GM18508 (cell line): ENCODE results near the gene STK39.

Source experiments
- ATAC-seq: cut with Tn5 transposase; IDR thresholded peaks from one replicate; pipeline ENCODE4 v1.9.1; 2021; ENCODE audit warnings: moderate number of reproducible peaks; ENCODE audit not compliant: insufficient read depth, unreplicated experiment

The STK39 gene

DNA sequence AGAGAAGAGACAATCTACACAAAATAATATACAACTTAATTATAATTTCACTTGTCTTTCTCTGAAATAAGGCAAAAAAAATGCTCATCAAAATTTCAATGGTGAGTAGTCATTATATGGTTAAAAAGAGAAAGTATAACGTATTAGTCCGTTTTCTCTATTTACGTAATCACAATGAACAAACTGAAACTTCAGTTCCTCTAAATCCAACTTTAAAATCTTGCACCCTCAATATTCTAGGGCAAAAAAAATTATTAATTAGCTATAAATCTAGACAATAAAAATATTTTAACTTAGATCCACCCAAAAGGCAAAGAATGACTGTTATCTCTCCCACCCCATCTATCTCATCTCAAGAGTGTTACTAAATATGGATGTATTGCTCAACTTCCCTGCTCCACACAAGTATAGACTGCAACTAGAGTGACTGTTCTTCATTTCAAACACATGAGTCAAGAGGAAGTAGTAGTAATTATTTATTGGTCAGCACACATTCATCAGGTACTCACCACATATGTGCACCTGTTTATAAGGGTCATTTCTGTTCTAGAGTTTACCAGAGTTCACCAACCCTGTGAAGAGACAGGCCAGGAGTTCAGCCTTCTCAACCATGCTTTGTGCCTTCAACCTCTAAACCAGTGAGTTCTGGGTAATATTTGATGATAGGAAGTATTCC lies 36.4 kb downstream of the STK39 start:
- ATAC-seq = peak; percentile 64

DNA sequence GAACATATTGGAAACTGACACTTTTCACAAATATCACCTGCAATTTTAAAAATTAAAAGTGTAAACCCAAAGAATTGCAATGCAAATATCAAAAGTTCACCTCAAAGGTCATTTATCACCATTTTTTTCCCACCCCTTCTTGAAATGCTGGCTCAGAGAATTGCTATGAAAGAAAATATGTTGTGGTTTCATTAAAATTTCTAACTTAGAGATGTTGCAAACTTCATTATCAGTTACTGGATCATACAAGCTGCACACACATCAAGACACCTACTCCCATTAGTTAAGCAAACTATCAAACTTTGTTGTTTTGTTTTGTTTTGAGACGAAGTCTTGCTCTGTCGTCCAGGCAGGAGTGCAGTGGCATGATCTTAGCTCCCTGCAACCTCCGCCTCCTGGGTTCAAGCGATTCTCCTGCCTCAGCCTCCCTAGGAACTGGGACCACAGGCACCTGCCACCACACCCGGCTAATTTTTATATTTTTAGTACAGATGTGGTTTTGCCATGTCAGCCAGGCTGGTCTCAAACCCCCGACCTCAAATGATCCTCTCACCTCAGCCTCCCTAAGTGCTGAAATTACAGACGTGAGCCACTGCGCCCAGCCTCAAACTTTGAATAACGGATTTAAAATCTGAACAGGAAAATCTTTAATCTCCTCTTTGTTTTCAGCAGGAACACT lies 37.0 kb downstream of the STK39 start:
- no peak for ATAC-seq

DNA sequence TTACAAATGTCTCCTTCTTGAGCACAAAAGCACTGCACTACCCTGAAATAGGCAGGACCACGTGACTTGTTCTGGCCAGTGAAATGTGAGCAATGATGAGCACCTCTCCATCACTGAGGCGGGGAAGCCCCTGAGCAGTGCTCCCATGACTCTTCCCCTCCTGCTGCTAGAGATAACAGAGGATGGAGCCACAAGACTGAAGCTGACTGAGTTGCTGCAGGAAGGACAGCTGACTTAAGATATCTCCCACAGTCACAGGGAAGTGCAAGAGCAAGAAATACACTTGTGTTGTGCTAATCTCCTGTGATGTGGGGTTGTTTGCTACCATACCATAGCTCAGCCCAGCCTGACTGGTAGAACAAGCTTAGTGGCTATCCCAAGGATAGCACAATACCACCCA lies 38.7 kb downstream of the STK39 start:
- ATAC-seq = no peak

DNA sequence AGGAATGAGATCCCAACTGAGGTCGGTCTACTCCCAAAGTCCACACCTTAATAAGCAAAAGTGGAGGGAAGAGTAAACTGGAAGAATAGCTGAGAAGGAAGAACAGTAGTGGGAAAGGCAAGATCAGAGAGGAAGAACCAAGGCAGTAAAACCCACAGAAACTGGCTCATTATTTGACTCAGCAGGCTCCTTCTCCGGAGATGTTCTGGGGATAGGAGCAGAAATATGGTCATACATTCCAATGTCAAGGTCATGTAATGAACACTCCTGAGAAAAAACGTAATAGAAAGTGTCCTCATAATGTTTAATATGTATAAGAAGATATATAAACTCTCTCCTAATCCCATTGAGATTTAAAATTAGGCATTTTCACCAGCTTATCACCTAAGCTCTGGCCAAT lies 39.5 kb downstream of the STK39 start:
- no peak for ATAC-seq

DNA sequence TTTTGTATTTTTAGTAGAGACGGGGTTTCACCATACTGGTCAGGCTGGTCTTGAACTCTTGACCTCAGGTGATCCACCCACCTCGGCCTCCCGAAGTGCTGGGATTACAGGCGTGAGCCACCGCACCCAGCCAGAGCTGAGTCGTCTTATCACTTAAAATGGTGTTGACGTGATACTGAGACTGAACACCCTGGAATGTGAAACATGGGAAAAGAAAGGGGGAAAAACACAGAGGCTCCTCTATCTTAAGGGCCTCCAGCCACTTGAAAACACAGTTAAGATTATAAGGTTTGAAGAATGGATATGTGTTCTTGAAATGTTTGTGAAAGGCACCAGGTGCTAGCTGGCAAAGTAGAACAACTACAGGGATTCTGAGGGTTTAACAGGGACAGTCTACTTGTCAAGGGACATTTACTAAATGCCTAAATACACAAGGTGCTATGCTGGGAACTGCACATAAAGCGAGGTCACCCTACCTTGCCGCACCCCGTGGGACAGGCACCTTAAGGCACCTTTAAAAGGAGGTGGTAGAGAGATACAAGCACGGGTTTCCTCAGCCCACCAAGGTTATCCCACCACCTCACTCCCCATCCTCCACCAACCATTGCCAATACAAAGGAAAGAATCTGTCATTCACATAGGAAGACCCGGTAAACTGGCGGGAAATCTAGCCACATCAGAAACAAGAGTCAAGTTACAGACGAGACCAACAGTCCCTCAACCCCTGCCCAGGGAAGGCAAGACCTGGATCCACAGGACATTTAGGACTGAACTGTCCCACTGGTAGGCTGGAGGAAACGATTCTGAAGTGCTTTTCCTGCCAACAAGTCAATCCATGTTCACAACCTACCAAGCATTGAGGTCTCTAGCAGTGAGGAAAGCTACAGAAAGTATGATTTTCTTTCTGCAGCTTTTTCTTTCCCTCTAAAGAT lies 43.4 kb downstream of the STK39 start:
- ATAC-seq = no peak

DNA sequence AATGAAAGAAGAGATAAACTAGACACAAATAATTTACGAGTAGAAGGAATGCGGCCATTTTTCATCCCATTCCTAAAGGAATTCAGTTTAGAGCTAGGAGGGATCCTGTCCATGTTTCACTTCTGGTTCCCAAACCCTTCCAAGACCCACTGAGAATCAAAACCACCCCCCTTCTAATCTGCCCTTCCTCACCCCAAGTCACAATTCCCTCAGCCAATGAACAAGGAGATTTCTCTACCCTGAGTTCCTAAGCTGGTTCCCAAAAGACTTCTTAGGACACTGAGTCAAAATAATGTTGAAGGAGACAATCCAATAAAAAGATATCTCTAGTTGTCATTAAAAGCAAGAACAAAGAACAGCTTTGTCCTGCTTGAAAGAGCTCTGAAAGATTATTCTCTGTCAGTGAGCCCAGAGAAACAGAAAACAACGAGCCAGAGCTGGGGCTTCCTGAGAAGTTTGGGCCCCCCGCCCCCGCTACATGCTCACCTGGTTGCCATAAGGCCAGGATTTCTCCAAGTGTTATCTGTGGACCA lies 45.7 kb downstream of the STK39 start:
- no peak for ATAC-seq

DNA sequence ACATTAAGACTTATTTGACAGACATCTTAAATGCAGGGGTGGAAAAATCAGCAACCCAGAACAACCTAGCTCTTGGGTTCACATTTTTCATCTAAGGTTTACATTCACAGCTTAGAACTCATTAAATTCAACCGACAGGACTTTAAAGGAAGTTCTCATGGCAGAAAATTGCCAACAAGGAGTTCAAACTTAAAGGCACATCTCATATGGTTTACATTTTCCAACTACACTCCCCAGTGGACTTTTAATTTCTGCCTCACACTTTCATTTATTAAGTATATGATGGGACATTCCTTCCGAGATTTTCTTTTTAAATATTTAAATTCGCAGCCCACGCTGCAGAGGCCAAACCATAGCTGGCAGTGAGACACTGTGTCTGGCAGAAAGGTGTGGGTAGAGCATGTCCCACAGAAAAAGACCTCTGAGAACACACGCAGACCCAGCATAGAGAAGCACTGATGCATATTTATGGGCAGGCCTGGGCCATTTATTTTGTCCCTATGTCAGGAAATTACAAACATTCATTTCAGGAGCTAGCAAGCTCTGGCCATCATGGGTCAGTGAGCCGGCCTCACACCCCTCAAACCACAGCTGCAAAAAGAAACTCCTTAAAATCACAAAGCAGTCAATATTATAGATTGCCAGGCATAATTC lies 46.3 kb downstream of the STK39 start:
- ATAC-seq = no peak

DNA sequence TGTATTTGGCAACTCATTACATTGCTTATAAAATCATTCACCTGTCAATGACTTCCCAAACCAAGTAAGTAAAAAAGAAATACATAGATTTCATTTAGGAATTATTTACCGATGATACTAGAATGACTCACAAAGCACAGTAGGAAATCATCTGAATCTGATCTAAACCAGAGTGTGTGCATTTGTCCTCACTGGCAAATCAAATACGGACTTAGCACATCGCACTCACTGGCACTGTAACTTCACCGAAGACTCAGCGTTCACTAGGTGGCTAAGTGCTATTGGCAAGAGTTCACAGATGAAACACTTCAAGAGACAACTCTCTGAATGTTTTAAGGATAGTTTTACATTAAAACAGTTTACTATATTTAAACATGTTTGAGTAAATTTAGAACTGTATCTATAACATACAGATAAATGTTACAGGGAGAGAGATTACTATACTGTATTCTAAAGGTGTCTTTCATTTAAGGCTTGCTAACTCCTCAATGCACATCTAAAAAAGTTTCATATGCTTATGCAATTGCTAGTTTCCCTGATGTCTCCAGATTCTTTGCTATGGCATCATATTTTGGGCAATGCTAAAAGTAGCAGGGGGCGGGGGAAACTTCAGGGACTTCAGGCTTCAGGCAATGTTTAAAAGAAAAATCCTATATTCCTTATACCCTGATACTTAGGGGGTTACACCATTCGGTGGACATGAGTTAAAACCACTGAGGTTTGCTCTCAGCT lies 48.8 kb downstream of the STK39 start:
- ATAC-seq = no peak

DNA sequence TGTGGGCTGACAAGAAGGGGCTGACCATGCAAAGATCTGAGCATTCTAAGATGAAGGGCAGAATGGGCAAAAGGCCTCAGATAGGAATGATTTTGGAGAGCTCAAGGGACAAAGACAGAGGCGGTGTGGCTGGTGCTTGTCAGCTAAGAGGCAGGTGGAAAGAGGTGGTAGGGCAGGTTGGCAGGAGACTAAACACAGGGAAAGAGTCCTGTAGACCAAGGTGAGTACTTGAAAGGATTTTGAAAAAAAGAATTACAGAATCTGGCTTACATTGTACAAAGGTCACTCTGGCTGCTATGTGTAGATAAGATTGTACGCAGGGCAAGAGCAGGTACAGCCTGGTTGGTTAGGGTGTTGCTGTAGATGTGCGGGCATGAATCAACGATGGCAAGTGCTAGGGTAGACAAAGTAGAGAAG lies 50.6 kb downstream of the STK39 start:
- ATAC-seq = no peak

DNA sequence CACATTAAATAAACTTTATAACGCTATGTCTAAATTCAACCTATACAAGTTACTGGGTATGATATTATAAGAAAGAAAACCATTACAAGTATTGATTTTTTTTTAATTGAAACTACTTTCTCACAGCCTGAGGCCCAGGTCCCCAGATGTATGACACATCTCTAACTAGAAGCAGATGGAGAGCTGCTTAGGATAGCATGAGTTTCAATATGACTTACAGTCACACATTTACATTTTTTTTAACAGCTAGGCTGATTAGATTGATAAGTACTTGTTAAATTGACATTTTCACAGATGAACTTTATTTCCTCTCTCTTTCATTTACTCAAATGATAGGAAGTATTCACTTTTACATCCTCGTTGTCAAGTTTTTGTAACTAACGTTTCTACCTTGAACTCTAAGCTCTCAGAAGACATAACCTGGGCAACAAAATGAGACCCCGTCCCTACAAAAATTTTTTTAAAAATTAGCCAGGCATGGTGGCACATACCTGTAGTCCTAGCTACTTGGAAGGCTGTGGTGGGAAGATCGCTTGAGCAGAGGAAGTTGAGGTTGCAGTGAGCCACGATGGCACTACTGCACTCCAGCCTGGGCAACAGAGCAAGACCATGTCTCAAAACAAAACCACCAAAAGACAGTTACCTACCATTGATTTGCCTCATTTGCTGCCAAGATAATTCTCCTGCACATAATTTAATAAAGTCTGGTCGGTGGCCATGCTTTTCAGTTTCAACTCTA lies 52.4 kb downstream of the STK39 start:
- ATAC-seq = peak; percentile 90

DNA sequence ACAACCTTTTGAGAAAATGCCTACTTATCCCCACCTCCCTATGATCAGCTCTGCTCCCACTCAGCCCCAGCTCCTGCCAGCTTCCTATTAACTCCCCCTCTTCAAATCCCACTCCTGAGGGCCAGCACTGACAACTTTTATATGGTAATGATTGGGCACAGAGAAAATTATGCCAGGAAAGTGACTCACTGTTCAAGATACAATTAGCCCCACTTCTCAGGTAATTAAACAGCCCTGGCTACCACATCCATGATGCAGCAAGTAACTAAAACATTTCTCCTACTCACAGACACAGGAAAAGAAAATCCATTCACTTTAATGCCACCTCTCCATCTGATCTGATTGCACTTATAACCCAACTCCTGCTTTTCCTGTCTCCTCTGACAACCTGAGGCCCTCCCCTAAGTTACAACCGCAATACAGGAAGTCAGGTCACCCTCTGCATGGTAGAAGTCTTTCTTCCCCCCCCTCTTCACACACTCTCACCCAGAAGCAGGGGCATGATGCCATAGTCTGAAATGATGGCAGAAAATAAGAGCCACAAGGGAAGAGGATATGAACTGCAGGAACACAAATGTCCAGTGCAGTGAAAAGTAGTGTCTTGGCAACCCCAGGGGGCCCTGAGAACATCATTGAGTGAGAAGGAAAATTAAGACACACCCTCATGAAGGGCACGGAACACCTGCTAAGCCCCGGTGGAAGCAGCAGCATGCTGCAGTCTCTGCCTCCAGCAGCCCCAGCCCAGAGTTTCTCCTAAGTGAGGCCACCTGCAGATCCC lies 54.4 kb downstream of the STK39 start:
- ATAC-seq = no peak

DNA sequence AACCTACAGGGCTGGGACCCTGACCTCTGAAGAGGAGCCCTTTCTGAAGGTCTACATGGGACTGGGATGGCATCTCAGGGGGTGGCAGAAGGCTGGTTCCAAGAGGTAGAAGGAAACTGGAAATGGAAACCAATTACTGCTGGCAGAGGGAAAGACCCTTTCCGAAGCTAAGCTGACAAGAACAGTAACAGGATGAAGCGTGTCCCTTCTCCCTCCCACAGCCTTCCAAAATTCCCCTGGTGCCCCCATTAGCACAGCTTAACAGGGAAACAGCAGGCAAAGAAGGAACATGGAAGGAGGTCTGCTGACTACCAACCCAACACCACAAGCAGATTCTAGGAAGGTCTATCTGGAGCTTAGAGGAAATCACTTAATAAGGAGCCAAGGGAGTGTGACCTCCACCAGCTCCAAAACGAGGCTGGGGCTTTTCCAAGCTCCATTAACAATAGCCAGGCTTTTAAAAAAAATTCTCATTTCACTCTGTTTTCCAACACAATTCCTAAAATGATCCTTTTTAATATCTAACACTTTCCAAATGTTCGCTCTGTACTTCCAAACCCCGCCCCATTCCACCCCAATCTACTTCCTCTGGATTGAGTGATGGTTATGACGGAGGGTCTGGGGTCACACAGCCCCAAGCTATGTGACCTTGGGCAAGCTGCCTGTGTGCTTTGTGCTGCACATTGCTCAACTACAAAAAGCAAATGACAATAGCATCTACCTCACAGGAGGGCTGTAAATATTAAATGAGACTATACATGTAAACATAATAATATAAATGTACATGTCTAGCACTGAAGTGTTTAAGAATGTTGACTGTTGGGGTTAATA lies 55.2 kb downstream of the STK39 start:
- ATAC-seq = no peak

DNA sequence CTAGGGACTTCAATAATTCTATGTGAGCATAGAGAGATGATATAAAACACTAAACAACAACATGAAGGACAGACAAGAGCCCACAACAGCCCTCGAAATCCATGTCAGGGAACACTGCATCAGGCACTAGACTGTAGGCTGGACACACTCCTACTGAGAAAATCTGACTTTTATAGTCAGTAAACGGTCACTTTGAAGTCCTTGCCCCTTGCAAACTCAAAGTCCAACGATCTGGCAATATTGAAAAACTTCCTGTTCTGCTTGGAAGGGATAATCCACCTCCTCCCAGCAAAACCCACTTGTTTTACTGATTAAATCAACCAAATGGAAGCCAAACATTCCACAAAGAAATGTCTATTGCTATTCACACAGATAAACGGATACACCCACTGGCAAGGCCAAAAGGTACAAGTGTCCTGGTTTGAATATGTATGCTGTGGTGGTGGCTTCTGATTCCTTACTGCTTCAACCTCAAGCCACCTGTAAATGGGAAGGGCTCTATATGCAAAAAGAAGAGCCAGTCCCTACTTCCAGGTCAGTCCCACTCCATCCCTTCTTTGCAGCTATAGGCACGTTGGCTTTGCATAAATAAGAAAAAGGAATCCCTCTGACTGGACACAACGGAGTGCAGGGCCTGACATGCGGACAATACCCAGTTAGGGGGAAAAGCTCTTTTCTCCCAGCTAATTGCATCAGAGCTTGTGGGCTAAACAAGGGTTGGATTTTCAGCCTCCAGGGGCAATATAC lies 56.6 kb downstream of the STK39 start:
- no peak for ATAC-seq

DNA sequence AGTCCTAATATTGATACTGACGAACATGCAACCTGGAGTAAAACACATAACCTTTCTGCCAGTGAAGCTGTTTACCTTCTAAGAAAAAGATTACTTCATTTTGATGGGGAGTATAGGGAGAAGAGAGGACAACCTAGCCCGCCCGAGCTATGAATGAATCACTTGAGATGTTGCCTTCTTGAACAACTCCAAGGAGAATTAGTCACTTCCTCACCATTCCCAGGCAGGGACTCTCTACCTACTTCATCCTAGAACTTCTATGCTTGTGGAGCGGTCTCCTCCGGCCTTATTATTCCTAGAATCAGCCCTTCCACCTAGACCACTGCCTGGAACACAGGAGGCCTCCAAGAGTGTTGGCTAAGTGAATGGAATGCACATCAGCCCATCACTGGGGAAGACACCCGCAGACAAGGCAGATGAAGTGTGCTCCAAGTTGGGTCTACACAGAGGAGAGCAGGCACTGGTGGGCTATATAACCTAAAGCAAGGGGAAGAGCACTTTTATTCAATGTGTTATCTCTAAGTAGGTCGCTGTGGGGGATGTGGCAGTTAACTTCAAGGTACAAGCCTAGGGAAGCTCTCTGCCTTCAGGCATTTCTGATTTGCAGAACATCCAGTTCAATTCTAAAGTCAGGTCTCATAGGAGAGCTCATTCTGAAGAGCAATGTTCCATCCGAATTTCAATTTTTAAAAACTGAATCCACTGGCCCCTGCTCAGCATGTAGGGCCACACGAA lies 57.4 kb downstream of the STK39 start:
- ATAC-seq = no peak

DNA sequence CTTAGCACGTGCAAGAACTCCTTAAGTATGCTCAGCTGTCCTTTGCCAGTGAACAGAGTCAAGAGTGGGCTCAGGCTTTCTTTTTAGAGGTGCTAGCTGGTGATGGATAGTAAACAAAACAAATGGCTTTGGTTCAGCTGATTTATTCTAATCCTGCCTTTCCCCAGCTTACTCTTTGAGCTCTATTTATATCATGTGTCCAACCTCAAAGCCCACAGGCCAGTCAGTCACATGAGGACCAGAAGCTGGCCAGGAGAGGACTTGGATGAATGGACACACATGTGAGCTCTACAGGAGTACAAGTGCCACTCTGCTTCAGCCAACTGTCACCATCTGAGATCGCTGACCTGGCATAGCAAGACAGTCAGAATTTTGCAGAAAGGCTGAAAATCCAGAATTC lies 59.4 kb downstream of the STK39 start:
- ATAC-seq = no peak

DNA sequence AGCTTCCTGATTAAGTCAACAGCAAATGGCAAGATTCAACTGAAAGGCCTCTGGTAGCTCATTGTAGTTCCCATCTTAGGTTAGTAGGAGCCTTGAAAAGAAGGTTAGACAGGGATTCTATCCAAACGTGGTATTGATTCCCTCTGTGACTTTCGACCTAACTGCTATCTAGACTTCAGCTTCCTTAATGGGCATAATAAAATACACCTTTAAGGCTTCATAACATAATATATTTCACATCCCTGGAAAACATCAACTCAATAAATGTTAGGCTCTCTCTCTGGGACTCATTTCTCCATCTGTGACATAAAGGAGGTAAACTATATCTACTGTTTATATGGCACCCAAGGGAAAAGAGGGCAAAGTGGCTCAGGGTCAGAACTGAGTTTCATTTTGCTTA lies 60.9 kb downstream of the STK39 start:
- ATAC-seq = no peak
